CD1c-positive myeloid dendritic cell (primary cell): ENCODE results near the gene SETD7.
A peak's percentile ranks its signal among the peaks of the same experiment; 100 is the strongest.

Source experiments
- DNase-seq: peaks from one replicate; pipeline ENCODE4 v3.0.0-alpha.2; 2016; ENCODE audit errors: extremely low spot score

The SETD7 gene

DNA sequence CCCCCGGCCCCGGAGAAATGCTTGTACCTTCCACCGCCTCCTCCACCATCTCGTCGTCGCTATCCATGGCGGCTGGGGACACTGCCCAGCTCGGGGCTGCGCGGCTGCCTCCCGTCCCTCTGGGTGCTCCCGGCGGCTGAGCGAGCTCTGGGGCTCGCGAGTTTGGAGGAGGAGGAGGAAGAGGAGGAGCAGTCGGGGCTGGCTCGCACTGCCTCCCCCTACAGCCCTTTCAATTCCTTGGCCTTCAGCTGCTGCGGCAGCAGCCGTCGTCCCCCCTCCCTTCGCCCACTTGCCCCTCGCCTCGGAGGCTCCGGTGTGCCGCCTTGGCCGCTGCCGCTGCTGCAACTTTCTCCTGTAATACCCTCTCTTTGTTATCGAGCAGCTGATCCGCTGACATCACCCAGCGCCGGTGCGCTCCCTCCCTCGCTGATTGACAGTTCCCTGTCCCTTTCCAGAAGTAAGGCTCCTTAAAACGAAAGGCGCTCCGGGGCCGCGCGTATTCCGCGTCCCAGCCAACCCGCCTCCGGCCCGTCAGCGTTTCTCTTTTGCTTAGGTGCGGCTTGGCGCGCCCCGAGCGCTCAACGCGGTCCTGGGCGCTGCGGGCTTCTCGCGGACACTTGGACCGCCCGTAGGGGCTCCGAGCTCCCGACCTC, at the start of gene SETD7:
TSS of gene SETD7 (minus strand) at position 149 of the 653 bp plus-strand sequence. CDS start at position 67, 82 bp downstream.
- DNase-seq, result peak; percentile 84

DNA sequence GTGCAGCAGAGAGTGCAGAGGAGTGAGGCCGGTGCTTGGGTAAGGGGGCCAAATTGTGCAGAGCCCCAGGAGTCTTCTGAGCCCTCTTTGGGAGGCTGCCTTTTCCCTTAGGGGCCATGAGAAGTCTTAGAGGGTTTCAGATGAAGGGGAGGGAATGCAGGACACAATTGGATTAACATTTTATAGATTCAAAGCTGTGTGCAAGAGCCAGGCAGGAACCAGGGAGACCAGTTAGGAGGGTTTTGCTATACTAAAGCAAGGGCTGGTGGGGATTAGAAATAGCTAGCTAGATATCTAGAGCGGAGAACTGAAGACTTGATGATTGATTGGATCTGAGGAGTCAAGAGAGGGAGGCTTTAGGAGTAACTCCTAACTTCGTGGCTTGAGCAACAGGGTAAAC, 49.5 kb upstream of the SETD7 start:
- DNase-seq, result no peak

DNA sequence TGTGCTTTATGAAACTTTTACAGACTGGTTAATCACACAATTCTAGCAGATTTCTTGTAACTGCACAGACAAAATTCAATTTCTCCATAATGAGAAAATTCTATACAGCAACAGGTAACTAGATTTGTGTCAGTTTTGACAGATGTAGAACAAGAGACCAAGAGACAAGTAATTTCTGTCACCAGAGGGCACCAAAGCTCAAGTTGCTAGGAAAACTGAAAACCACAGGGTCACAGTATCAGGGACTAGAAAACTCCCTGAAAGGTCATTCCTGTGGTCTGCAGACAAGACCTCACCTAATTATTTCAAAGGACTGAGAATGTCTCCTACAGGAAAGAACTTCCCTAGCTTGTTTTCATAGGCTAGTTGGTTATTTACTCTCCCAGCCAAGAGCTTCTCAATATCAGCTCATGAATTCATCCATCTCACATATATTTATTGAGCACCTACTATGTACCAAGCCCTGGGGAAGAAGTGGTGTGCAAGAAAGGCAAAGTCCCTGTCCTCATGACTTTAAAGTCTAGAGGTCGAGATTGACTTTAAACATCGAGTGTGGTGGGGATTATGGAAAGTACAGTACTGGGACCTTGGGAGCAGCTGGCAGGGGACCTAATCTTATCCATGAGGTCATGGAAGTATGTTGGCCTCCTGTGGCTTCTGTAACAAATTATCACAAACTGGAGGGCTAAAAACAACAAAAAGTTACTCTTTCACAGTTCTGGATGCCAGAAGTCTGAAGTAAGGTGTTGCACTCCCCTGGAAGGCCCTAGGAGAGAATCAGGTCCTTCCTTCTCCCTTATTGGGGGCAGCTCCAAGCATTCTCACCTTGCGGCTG, 47.8 kb upstream of the SETD7 start:
- DNase-seq, result peak; percentile 67

DNA sequence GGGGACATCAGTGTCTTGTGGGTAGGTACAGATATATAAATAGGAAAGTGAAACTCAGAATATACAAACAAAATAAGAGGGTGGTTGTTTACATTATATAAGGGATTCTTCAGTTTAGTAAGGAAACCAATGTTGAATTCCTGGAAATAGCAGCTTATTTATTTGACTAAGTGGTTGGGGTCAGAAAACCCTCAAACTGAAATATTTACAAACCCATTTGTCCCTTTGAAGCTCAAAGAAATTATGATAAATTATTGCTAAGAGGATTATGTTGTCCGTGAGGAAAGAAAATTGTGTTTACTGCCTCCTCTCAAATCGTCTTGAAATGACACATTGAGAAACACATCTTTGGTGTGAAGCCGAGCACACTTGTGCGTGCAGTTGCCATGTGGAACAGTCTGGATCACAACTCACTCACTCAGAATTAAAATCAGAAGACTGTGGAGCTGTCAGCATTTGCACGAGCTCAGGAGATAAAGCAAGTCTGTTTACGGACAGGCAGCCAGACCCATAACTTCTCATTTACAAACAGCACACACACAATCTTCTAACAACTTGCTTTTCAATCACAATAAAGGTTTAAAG, 46.8 kb upstream of the SETD7 start:
- DNase-seq, result no peak

DNA sequence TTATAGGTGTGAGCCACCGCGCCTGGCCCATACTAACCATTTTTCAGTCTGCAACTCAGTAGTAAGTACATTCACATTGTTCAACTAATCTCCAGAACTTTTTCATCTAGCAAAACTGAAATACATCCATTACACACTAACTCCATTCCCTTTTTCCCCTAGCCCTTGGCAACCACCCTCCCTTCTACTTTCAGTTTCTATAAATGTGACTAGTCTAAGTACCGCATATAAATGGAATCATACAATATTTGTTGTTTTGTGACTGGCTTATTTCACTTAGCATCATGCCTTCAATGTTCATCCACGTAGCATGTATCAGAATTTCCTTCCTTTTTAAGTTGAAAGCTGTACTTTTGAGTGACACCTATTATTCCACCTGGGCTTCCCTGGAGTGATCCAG, 44.6 kb upstream of the SETD7 start:
- no peak for DNase-seq

DNA sequence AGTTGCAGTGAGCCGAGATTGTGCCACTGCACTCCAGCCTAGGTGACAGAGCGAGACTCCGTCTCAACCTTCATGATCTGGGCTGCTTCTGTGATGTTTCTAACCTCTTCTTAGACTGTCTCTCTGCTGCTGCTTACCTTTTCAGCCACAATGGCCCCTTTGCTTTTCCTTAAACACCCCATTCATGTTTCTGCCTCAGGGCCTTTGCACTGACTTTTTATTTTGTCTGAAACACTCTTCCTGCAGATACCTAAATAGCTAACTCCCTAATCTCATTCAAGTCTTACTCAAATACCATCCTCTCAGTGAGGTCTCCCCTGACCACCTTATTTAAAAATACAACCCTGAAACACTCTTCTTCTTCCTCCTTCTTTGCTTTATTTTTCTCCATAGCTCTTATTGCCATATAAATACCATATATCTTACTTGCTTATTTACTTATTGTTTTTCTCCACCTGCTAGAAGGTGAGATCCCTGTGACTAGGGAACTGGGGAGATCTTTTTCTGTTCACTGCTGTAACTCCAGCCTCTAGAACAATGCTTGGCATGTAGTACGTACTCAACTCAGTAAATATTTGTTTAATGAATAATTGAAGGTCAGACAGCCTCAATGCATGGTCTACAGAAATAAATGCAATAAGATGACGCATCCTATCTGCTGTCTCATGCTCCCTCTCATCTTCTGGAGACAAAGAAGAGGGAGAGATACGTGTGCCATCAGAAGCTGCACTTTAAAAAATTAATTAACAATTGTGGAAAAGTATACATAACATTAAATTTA, 43.8 kb upstream of the SETD7 start:
- DNase-seq, result no peak

DNA sequence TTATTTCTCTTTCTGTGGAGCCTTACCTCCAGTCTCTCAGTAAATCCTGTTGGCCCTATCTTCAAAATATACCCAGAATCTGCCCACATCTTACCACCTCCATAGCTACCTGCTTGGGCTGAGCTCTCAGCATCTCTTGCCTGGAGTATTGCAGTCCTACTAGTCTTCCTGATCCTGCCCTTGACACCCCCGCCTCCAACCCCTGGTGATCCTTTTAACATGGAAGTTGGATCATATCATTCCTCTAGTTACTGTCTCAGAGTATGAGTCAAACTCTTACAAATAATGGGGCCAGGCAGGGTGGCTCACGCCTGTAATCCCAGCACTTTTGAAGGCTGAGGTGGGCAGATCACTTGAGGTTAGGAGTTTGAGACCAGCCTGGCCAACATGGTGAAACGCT, 43.1 kb upstream of the SETD7 start:
- no peak for DNase-seq

DNA sequence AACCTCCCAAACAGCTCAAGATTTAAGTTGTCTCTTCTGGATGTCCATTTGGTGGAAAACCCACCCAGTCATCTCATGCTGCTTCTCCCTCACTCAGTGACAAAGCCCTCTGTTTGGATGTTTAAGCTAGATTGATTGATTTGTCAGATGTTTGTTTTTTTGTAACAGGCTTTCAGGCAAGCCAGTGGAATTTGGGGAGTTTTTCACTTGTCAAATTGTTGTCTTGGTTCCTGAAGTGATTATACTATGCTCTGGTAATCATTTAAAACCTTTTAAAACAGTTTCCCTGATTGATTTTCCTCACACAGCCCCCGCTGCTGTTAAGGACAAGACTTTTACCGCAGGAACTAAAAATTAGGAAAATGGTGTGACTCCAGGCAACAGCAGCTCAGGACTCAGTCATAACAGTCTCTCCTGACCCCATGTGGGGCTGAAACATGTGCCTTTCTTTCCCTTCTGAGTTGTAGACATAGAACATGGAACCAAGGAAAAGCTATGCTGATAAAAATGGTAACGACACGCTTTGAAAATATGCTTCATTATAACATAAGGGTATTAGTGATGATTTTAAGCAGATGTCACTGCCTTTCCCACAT, 40.8 kb upstream of the SETD7 start:
- DNase-seq, result no peak

DNA sequence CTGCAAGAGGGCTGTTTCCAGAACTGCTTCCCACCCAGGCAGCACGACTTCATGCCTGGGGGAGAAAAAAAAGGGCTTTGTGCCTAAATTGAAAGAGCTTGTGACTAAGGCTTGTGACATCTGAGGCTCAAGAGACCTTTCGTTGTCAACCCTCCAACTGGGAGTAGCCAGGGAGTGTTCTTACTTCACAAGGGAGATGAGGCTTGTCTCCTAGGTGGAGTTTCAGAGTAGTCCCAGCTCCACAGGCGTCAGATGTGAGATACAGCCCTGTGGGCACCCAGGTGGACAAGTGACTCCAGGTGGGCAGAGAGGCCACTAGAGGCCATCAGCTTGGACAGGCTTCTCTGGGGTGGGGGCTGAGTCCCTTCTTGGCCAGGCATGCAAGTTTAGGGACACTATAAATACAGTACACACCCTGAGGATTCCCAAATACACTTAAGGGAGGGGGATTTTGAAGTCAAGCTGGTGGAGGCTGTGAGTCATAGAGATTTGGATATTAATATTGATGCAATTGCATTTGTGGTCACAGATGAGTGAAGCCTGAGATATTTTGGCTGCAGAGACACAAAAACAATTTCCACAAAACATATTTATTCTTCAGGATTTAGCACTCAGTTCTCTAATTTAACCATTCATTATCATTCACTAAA, 40.1 kb upstream of the SETD7 start:
- DNase-seq, result no peak

DNA sequence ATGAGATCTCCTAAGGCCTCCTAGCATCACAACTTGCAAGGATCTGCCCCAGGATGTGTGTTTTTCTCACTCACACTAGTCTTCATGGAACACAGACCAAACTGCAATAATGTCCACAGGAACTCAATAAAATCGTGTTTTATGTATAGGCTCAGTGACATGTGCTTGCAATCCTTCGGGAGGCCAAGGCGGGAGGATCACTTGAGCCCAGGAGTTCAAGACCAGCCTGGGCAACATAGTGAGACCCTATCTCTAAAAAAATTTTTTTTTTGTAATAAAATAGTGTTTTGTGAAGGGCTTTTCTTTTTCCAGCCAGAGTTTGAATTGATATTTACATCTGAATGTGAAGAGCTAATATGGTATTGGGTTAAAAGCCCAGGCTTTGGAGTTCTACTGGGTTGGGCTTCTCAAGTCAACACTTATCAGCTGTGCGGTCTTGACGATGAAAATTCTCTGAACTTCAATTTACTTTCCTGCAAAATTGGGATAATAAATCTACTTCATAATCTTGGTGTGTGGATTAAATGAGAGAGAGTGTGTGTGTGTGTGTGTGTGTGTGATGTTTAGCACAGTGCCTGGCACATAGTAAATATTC, 38.7 kb upstream of the SETD7 start:
- no peak for DNase-seq

DNA sequence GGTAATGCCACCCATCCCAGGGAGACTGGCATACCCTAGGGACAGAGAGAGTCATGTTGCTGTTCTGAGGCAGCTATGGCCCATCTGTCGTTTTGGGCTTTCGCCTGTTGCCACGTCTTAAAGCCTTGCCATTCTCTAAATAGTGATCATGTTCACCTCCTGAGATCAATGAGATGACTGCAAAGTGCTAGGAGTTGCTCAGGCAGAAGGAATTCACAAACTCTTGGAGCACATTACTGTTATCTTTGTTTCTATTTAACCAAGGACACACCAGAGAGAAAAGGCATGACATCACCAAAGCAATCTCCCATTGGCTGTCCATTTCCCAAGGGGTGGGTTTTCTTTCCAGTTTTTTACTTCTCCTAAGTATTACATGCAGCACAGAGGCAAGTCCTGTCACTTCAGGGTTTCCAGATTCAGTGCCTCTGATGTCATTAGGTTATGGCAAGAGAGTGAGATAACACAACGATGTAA, 37.1 kb upstream of the SETD7 start:
- DNase-seq, result no peak

DNA sequence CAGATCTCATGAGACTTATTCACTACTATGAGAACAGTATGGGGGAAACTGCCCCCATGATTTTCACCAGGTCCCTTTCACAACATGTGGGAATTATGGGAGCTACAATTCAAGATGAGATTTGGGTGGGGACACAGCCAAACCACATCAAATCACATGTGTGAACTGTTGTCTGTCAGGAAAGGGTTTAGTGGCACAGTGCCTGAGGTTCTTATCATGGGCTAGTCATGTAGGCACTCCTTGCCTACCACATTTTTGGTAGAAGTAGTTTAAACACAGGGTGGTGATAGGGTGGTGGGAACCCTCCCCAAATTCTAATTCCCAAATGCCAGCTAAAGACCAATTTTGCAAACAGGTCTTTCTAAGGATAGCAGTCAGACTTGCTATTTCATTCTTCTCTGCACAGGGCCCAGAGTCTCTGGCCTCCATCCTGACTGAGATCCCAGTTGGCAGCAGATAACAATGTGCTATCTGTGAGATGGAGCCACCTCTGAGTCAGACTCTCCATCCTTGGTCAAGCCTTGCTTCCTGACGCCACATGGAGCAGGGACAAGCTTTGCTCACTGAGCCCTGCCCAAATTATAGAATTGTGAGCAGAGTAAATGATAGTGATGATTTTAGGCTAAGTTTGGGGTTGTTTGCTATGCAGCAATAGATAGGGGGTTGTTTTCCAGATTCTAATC, 33.5 kb upstream of the SETD7 start:
- DNase-seq, result no peak

DNA sequence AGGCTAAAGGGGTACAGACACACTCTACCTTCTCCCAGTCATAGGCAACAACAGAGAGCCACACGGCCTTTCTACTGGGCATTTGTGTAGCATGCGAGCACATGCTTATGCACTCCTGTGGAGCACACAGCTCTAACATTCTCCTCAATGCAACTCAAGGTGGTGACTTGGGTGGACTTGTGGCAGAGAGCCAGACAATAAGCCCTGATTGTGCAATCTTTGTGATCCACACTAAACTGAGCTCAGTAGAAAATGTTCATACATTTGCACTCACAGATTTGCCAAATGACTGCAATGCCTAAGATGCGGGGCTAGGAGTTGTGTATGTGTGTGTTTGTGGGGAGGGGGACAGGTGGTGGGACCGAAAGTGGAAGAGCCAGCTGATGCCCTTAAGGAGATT, 31.4 kb upstream of the SETD7 start:
- no peak for DNase-seq

DNA sequence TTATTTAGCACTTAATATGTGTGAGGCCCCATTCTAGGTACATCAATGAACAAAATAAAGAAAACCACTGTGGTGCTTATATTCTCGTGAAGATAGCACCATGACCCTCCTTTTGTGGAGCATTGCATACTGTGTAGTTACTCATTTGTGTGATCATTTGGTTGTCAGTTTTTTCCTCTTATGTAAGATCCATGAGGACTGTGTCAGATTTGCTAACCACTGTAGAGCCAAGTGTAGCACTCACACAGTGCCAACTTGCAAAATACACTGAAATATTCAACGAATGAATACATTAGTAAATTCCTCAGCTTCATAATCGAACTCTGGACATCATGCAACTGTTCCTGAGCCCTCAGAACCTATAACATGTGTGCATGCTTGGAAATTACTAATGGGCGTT, 29.5 kb upstream of the SETD7 start:
- no peak for DNase-seq

DNA sequence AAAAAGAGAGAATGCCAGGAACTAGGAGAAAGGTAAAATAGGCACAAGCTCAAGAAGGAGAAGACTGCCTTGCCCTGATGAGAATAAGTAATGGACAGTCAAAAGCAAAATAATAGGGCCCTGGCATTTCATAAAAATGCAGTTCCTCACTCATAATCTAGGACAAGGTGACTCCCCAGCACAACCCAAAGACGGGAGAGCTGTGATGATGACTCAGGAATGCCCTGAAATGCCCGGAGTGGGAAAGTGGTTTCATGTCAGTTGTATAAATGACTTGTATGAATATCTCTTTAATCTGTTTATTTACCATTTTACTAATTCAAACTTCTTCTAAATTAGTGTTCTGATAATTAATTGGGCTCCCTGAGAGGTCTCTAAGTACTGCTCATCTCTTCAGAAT, 28.8 kb upstream of the SETD7 start:
- DNase-seq, result no peak

DNA sequence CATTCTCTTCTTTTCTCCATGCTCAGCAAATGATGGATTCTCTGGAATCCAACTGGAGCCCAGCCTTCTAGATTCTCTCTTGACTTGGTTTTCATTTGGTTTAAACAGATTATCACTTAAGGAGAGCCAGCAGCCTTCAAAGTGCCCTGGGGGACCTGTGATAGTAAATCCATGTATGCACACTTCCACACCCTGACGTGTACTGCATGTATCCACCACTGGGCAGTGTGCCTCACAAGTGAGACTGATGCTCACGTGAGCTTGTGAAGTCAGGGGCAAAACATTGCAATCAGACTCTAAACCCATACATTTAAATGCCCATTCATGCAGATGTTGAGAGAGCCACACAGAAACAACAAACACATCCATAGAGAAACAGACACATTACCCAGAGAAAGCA, 28.0 kb upstream of the SETD7 start:
- DNase-seq, result no peak

DNA sequence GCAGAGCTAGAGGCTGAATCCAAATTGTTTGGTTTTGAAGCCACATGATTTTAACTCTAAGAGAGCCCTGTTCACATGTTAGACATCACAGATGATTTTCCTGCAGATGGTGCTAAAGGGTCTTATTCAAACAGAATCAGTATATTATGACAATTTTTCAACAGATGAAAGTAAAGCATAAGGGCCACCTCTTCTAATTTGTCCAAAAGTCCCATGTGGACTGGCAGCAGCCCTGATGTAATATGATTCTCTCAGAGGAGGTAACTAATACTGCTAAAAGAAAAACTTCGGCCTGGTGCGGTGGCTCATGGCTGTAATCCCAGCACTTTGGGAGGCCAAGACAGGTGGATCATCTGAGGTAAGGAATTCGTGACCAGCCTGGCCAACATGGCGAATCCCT, 26.0 kb upstream of the SETD7 start:
- no peak for DNase-seq

DNA sequence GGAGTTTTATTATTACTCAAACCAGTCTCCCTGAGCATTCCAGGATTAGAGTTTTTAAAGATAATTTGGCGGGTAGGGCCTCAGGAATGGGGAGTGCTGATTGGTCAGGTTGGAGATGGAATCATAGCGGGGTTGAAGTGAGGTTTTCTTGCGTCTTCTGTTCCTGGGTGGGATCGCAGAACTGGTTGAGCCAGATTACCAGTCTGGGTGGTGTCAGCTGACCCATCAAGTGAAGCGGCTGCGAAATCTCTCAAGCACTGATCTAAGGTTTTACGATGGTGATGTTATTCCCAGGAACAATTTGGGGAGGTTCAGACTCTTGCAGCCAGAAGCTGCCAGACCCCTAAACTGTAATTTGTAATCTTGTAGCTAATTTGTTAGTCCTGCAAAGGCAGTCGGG, 25.1 kb upstream of the SETD7 start:
- DNase-seq, result no peak

DNA sequence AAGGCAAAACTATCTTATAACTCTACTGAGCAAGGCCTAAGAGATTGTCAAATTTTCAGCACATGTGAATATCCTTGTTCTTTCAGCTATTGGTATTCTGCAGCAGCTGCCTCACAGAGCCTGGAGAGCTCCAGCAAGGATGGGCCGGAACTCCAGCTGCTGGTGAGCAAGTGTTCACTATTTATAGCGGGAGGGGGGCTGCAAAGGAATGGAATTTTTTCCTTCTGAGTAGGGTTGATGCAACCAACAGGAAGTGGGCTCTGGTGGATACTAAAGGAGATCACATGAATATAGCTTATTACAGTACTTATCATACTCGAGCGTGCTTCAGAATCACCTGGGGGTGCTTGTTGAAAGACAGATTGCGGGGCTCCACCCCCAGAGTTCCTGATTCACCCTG, 20.2 kb upstream of the SETD7 start:
- no peak for DNase-seq

DNA sequence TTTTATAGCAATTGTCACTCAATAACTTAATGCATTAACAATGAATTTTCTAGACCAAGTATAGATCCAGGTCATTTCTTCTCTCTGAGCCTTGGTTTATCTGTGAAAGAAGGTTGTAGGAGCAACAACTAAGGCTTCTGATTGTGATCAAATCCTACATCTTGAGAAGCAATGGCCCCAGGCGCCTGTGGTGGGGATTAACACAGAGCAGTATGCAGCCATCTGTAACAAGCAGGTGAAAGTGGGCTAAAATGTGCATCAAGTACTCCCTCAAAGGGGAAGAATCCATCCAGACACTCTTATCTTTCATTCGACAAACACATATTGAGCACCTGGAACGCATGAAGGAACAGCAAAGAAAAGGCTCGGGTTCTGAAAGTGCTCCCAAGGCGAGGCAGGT, 19.1 kb upstream of the SETD7 start:
- DNase-seq, result no peak
